NCI-H1092 (cell line): ENCODE measurements around the gene GALNT18.

ENCODE experiments used
- DNase-seq: peaks from one replicate; lab custom pipeline; 2025; lab: John Stamatoyannopoulos, UW

GALNT18 gene

GRCh38 chr11:11436715-11437313, 185.0 kb downstream of the GALNT18 start:
- no peak for DNase-seq

DNA sequence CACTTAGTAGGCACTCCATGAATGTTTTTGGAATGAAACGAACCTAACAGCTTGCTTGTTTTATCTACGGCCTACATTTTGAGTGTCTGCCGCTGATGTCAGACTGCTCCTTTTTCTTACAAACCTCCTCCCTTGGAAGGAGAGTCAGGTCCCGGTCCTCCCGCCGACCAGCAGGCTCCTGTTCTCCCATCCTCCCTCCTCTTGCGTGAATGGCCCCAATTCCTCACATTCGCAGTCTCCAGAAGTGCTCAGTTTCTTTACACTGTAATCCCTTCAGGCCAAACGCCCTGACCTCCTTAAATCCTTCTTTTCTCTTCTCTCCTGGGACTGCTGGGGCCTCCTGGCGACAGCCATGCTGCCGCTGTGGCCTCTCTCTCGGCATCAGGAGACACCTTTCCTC, 186.2 kb downstream of the GALNT18 start:
- DNase-seq, result no peak

DNA sequence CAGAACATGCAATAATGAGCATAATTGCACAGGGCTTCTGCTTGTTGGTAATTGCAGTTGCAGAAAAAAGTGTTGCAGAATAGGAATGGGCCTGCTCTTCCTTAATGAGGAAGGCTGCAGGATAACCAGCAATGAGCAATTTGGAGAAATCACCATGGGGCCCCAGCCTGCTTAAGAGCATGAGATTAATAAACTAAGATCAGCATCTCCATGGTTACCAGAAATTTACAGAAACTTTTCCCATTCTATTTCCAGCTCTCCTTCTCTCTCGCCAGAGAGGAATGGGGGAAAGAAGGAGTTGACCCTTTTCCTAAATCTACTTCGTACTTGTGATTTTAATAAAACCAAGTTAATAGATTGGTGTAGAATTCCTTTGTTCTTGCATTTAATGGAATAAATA, 187.8 kb downstream of the GALNT18 start:
- DNase-seq, result no peak

DNA sequence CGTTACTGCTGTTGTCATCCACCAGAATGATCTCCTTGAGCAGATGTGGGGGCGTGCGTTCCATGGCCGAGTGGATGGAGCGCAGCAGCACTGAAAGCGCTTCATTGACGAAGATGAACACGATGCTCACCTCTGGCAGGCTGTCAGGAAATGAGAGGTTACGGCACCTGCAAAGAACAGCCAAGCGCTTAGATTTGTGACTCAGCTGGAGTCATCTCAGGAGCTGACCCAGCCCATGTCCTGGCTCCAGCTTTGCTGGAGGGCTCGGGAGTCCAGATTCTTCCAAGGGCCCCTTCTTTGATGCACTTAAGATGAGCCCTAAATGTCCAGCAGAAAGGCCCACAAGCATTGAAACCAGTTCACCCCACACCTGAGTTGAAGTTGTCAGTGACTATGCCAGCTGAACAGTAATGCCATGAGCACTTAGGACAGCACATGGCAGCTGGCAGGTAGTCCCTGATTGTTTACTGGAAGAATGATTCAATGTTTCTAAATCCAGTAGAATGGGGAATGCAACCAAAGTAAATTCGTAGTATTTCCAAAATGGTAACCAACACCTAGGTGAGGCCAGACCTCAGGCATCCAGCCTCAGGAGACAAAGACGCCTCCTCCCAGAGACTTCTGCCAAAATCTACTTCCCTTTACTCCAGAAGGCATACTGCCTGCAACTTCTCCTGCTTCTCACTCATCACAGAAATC, 189.0 kb downstream of the GALNT18 start:
- DNase-seq, result no peak

- DNase-seq, result no peak
Observed at GRCh38 chr11:11430431-11430830, 191.4 kb downstream of the GALNT18 start.

DNA sequence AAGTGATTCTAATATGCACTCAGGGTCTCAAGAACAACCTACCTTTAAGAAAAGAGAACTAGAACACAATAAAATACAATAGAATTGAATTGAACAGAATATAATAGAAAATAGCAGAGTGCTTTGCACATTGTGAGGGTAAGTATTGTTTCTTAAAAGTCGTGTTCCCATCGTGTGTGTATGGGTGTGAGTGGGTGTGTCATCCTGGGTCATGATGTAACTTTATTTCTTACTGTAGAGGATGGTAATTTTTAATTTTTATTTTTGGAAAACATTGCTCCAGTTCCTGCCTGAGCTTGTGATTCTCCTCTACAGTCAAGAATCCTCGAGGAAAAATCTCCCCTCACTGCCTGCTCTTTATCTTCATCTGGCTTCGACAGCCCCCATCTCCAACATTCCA, 193.1 kb downstream of the GALNT18 start:
- DNase-seq, result no peak

DNA sequence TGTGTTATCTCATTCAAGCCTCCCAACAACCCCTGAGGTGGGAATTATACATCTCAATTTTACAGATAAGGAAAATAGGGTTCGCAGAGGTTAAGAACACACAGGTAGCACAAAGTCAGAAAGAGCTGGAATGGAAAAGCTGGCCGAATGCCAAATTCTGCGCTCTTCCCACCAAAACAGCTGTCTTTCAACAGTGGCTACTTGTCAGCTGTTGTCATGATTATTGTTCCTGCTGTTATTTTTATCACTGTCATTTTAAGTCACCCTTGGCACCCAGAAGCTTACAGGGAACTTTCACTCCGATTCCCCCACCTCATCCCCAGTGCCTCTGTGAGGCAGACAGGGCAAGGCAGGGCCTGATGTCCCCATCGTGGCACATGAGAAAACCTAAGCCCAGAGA, 194.3 kb downstream of the GALNT18 start:
- no peak for DNase-seq

- DNase-seq, result no peak
Observed at GRCh38 chr11:11427140-11427539, 194.7 kb downstream of the GALNT18 start.

- DNase-seq, result no peak
Observed at GRCh38 chr11:11426226-11426952, 195.4 kb downstream of the GALNT18 start.

- DNase-seq, result no peak
Observed at GRCh38 chr11:11425806-11426205, 196.0 kb downstream of the GALNT18 start.

GRCh38 chr11:11424688-11425087, 197.1 kb downstream of the GALNT18 start:
- no peak for DNase-seq

DNA sequence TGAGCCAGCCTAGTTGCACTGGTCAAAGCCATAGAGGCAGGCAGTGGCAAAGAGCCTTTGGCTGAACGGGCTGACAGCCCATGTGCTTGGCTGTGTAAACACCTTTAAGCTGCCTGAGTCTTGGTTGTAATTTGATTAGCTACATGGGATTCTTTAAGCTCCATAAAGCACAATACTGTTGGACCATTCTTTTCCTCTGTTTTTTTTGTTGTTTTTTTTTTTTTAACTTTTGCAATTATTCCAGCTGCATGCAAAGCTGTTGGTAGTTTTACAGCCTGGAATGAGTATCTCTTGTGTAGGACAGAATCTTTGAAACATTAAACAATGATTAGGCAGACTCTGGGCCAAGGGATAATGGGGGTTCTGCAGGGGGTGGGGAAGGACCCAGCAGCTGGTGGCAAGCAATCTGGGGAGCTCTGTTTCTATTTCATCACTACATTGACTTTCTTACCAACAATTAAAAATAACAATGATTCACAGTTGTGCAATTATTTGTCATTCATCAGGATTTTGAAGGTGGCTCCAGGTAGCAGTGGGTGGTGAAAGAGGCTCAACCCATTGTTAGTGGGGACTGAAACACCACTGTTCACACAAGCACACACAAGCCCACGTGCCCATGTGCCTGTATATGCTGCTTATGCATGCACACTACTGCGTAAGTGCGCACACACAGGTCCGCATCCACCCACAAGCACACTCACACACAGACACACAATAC, 199.2 kb downstream of the GALNT18 start:
- peak; percentile 16 for DNase-seq

GRCh38 chr11:11421509-11421908, 200.3 kb downstream of the GALNT18 start:
- no peak for DNase-seq

DNA sequence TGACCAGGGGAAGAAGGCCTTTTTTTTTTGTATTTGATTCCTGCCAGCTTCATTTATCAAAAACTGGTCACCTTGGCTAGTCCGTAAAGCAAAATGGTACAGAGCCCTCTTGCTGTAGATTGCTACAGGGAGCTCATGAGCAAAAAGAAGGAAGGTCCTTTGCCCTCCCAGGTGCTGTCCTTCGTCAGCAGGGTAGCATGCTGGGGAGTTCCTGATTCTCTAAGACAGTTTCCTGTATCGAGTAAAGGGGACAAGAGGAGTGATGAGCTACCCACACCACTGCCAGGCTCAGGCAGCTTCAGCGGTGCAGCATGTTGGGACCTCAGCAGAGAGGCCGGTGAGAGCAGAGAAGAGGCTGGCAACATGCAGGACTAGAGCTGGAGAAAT, 200.9 kb downstream of the GALNT18 start:
- DNase-seq, result no peak

DNA sequence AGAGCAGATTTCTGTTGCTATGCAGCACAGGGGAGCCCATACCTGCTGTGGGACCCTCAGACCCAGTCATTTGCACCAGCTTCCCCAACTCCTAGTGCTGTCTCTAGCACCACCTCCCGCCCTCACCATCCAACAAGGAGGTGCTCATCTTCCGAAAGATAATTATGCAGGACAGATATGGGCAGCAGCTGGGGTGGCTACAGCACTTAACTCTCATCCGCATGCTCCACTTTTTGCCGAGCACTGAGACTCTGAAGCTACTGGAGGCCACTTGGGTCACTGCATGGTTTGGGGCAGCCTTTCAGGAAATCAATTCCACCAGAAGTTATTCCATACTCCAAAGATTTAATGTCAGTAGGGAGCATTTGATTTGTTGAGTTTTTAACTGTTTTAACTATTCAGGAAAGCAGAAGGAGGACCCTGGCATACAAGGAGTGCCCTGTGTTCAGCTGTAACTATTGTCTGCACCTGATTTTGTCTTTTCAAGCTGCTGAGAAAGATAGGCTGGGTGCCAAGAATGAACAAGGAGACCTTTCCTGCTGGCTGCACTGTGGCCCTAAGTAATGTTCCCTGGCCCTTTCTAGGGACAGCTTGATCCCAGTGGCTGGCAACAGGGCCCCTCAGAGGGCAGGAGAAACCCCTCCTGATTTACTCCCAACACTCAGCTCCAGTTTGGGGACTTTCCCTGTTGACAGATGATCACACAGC, 201.5 kb downstream of the GALNT18 start:
- no peak for DNase-seq

GRCh38 chr11:11419747-11420146, 202.1 kb downstream of the GALNT18 start:
- DNase-seq, result no peak

DNA sequence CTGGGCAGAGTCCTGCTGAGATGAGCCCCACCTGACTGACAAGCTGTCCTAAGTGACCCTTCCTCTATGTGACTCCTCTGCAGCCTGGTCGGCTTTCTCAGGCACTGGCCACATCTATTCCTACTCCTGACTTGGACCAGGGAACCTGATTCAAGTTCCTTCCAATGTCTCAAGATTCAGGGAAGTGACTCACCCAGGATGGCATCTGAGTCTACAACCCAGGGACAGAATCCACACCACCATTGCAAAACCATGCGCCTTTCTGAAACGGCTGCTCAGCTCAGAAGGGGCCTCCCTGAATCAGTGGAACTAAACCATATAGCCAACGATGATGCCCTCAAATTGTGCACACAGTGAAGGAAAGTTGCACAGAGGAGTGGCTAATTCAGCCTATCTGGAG, 204.9 kb downstream of the GALNT18 start:
- no peak for DNase-seq

DNA sequence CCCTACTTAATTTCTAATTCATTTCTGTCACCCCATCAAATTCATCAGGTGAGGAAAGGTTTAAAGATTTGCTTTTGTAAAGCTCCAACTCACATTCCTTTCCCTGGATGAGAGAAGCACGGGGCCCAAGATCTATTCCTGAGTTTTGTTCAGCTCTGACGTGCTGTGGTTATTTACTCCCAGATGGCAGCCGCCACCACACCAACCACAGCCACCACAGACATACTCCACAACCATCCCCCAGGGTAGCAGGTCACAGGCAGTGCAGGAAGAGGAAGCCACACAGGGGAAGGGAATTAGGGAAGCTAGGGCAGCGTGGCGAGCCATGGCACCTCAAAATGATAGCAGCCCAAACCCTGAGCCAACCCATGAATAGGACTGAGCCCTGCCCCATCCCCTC, 205.3 kb downstream of the GALNT18 start:
- no peak for DNase-seq

DNA sequence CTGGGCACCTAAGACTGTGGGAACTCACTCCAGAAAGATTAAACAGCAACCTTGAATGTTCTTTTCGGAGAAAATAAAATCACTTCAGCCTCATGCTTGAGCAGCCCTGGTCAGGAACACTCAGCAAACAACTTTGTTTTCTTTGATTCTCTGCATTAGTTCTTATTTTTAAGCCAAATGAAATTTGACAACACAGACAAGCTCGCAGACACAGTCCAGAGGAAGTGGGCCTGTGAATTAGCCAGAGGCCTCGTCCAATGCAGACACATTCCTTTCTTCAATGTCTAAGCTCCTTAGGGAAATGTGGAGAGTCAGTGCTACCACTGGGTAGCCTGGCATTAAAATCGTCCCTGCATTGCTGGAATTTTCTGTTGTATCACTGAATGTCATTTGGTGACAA, 205.9 kb downstream of the GALNT18 start:
- DNase-seq, result no peak

GRCh38 chr11:11414996-11415395, 206.8 kb downstream of the GALNT18 start:
- DNase-seq, result no peak

- DNase-seq, result no peak
Observed at GRCh38 chr11:11413776-11414175, 208.0 kb downstream of the GALNT18 start.

DNA sequence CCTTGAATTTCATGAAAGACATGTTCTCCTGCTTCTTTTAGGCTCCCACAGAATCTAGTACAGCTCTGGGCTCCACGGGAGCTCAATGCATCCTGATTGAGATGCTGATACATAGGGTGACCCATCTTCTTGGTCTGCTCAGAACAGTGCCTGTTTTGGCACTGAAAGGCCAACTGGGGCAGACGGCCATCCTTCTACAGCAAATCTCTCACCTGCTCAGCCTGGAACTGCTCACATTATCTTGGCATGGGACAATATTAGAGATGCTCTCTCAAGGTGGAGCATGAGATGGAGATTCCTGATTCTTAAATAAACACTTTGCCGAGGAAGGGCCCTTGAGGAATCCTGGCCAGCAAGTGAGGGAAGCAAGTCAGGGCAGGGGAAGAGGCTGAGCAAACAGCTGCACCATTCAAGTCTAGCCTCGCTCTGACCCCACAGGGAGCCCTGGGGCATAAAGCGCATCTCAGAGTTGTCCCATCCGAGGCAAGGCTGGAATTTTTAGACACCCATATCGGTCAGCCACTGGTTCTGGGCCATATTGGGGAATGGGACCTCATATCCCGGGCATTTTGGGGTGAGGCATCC, 210.3 kb downstream of the GALNT18 start:
- no peak for DNase-seq
